Measurements from ENCODE around the gene OR51B6.
"Not testable (repeated sequence)": the region's sequence is repeated elsewhere in the genome, so short reads cannot be mapped to it uniquely, and the experiment has no call there.

DNA sequence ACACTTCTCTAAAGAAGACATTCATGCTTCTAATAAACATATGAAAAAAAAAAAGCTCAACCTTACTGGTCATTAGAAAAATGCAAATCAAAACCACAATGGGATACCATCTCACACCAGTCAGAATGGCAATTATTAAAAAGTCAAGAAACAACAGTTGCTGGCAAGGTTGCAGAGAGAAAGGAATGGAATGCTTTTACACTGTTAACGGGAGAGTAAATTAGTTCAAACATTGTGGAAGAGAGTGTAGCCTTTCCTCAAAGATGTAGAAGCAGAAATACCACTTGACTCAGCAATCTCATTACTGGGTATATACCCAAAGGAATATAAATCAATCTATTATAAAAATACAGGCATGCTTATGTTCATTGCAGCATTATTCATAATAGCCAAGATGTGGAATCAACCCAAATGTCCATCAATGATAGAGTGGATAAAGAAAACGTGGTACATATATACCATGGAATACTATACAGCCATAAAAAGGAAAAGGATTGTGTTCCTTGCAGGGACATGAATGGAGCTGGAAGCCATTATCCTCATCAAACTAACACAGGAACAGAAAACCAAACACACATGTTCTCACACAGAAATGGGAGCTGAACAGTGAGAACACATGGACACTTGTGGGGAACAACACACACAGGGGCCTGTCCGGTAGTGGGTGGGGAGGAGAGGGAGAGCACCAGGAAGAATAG lies 37.8 kb upstream of the OR51B6 start:
- TF ChIP-seq, protein P1, sequence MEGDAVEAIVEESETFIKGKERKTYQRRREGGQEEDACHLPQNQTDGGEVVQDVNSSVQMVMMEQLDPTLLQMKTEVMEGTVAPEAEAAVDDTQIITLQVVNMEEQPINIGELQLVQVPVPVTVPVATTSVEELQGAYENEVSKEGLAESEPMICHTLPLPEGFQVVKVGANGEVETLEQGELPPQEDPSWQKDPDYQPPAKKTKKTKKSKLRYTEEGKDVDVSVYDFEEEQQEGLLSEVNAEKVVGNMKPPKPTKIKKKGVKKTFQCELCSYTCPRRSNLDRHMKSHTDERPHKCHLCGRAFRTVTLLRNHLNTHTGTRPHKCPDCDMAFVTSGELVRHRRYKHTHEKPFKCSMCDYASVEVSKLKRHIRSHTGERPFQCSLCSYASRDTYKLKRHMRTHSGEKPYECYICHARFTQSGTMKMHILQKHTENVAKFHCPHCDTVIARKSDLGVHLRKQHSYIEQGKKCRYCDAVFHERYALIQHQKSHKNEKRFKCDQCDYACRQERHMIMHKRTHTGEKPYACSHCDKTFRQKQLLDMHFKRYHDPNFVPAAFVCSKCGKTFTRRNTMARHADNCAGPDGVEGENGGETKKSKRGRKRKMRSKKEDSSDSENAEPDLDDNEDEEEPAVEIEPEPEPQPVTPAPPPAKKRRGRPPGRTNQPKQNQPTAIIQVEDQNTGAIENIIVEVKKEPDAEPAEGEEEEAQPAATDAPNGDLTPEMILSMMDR (optimal IDR thresholded peaks at IDR 0.05 in 1 of 3, IDR thresholded peaks at IDR 0.05 in 1 of 3, conservative IDR thresholded peaks at IDR 0.05 in 1 of 3; ENCODE audit: extremely low read depth in 1 of 3, insufficient read depth in 2 of 3, low read length in 3 of 3) = not testable (repeated sequence)
- TF ChIP-seq EZH2 (IDR thresholded peaks at IDR 0.05; ENCODE audit: low read length) = not testable (repeated sequence)
